HCT116 (cell line): ENCODE data around the gene LRCH1.

Experiments used
- EZH2 ChIP-seq: fragments of 200-600 bp; sonication (generic); IDR thresholded peaks from 2 replicates; pipeline ENCODE4 v1.6.1; 2017; ENCODE audit warnings: antibody characterized with exemption, mixed run types
- EZH2phosphoT487 ChIP-seq: fragments of 200-600 bp; IDR thresholded peaks from 2 replicates; pipeline ENCODE4 v1.6.1; 2018; ENCODE audit warnings: antibody characterized with exemption, borderline replicate concordance
- POLR2A ChIP-seq: IDR thresholded peaks from 2 replicates; pipeline ENCODE4 v1.7.0; 2011; ENCODE audit warnings: borderline replicate concordance; ENCODE audit not compliant: insufficient read depth, insufficient read length; ENCODE audit errors: extremely low read depth
- POLR2AphosphoS5 ChIP-seq: IDR thresholded peaks from 2 replicates; pipeline ENCODE4 v1.6.1; 2011; ENCODE audit warnings: mild to moderate bottlenecking, low read depth, low read length, moderate library complexity
- ZFX ChIP-seq: fragments of 450-650 bp; IDR thresholded peaks from 2 replicates; pipeline ENCODE4 v1.6.1; 2017
- TF ChIP-seq, protein P1 (sequence below), 3 experiments: fragments of 200-600 bp in 1 of 3; sonication (generic) in 1 of 3; IDR thresholded peaks in 2 of 3; conservative IDR thresholded peaks in 1 of 3; 2 replicates each; pipeline ENCODE4 v1.5.1; 2012 to 2017; ENCODE audit warnings: low read depth in 2 of 3, low read length in 2 of 3, antibody characterized with exemption in 1 of 3, borderline replicate concordance in 1 of 3, control low read depth in 1 of 3, mild to moderate bottlenecking in 1 of 3, mixed read lengths in 1 of 3, mixed run types in 1 of 3, moderate library complexity in 1 of 3; ENCODE audit not compliant: insufficient read depth in 1 of 3

- no peak for TF ChIP-seq POLR2AphosphoS5
- TF ChIP-seq, protein P1, sequence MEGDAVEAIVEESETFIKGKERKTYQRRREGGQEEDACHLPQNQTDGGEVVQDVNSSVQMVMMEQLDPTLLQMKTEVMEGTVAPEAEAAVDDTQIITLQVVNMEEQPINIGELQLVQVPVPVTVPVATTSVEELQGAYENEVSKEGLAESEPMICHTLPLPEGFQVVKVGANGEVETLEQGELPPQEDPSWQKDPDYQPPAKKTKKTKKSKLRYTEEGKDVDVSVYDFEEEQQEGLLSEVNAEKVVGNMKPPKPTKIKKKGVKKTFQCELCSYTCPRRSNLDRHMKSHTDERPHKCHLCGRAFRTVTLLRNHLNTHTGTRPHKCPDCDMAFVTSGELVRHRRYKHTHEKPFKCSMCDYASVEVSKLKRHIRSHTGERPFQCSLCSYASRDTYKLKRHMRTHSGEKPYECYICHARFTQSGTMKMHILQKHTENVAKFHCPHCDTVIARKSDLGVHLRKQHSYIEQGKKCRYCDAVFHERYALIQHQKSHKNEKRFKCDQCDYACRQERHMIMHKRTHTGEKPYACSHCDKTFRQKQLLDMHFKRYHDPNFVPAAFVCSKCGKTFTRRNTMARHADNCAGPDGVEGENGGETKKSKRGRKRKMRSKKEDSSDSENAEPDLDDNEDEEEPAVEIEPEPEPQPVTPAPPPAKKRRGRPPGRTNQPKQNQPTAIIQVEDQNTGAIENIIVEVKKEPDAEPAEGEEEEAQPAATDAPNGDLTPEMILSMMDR (IDR thresholded peaks at IDR 0.05 in 2 of 3, conservative IDR thresholded peaks at IDR 0.05 in 1 of 3; ENCODE audit: borderline replicate concordance in 1 of 3, insufficient read depth in 1 of 3, low read depth in 2 of 3, low read length in 2 of 3) = no peak
- TF ChIP-seq POLR2A = no peak
- TF ChIP-seq EZH2phosphoT487 = no peak
- no peak for TF ChIP-seq ZFX
- TF ChIP-seq EZH2 = no peak
Measured at GRCh38 chr13:46682707-46683106, 129.7 kb downstream of the LRCH1 start.
